A549 (cell line): Measurements from ENCODE around the gene CLDN2. TPM values are rescaled to one million over a fixed set of nuclear protein-coding genes. Genes with fewer than 3 reads are reported as not detected.

ENCODE experiments used
- ATAC-seq, 2 experiments: fragments of 200-7000 bp in 1 of 2; fragments of >200 bp in 1 of 2; cut with Nextera tagmentation in 1 of 2; cut with Tn5 transposase in 1 of 2; 3 replicates each; pipeline versions ENCODE4 v1.8.0 to v1.9.1; 2018 to 2020; ENCODE audit warnings: mild to moderate bottlenecking in 1 of 2, moderate library complexity in 1 of 2
- CTCF ChIA-PET: fragments of 300-600 bp; sonication (Branson Sonifier 250); formaldehyde crosslinking; extraction: SDS; loops from one replicate; lab custom pipeline; 2021; ENCODE audit warnings: antibody characterized with exemption, inconsistent platforms; lab: Yijun Ruan, JAX
- POLR2A ChIA-PET: fragments of 350-600 bp; formaldehyde crosslinking; extraction: SDS; loops from one replicate; lab custom pipeline; 2021; ENCODE audit warnings: antibody characterized with exemption, inconsistent platforms; lab: Yijun Ruan, JAX
- DNase-seq, 2 experiments: peaks; one replicate each; pipeline versions ENCODE4 v3.0.0 to v3.0.0-alpha.2; 2011 to 2016; ENCODE audit warnings: low read depth in 1 of 2, low spot score in 1 of 2
- FAIRE-seq: peaks from 2 replicates; lab custom pipeline; 2011; peaks lifted over from hg19 to GRCh38; lab: Jason Lieb, UNC
- H3K27ac ChIP-seq, 2 experiments: fragments of >200 bp; sonication (Bioruptor Twin); formaldehyde crosslinking; 3 replicates each; pipeline ENCODE4 v1.5.1; 2016 to 2017
- H3K4me1 ChIP-seq: fragments of >200 bp; sonication (Bioruptor Twin); formaldehyde crosslinking; 3 replicates; pipeline ENCODE4 v1.6.1; 2016
- H3K4me2 ChIP-seq: fragments of >200 bp; sonication (Bioruptor Twin); formaldehyde crosslinking; 3 replicates; pipeline ENCODE4 v1.6.1; 2016
- H3K4me3 ChIP-seq: fragments of >200 bp; sonication (Bioruptor Twin); formaldehyde crosslinking; 3 replicates; pipeline ENCODE4 v1.5.1; 2016
- H3K9me3 ChIP-seq: fragments of >200 bp; sonication (Bioruptor Twin); formaldehyde crosslinking; 3 replicates; pipeline ENCODE4 v1.6.1; 2016
- ATOH8 ChIP-seq: fragments of 250-450 bp; sonication (Bioruptor Pico); IDR thresholded peaks from 2 replicates; pipeline ENCODE4 v1.5.0; 2020; ENCODE audit warnings: low read depth, mild to moderate bottlenecking, moderate library complexity
- CHD4 ChIP-seq: fragments of 200-600 bp; sonication (generic); IDR thresholded peaks from 2 replicates; pipeline ENCODE4 v1.6.1; 2016; ENCODE audit warnings: antibody characterized with exemption, mild to moderate bottlenecking, borderline replicate concordance
- ELK1 ChIP-seq: fragments of 150-350 bp; IDR thresholded peaks from 2 replicates; pipeline ENCODE4 v1.6.1; 2014; ENCODE audit warnings: low read depth, mild to moderate bottlenecking, low read length
- FOSL2 ChIP-seq, 2 experiments: fragments of 450-650 bp in 1 of 2; fragments of >200 bp in 1 of 2; sonication (Bioruptor Twin) in 1 of 2; formaldehyde crosslinking; IDR thresholded peaks; 2 replicates each; pipeline versions ENCODE4 v1.5.0 to v1.6.1; 2016 to 2020; ENCODE audit warnings: mild to moderate bottlenecking in 1 of 2, moderate library complexity in 1 of 2
- FOXS1 ChIP-seq: fragments of 250-450 bp; sonication (Bioruptor Pico); IDR thresholded peaks from 2 replicates; pipeline ENCODE4 v1.5.0; 2020; ENCODE audit warnings: mild to moderate bottlenecking, moderate library complexity
- HDAC2 ChIP-seq: fragments of 200-600 bp; sonication (generic); IDR thresholded peaks from 2 replicates; pipeline ENCODE4 v1.6.1; 2016
- HEYL ChIP-seq: fragments of 250-450 bp; sonication (Bioruptor Pico); IDR thresholded peaks from 2 replicates; pipeline ENCODE4 v1.8.0; 2021; ENCODE audit warnings: mild to moderate bottlenecking, moderate library complexity
- HMGXB4 ChIP-seq: fragments of 250-450 bp; sonication (Bioruptor Pico); IDR thresholded peaks from 2 replicates; pipeline ENCODE4 v1.5.0; 2021; ENCODE audit warnings: mild to moderate bottlenecking, moderate library complexity, borderline replicate concordance
- HOXB13 ChIP-seq: fragments of 250-450 bp; sonication (Bioruptor Pico); IDR thresholded peaks from 2 replicates; pipeline ENCODE4 v1.5.0; 2020; ENCODE audit warnings: low read depth, mild to moderate bottlenecking, moderate library complexity
- HOXB5 ChIP-seq: fragments of 250-450 bp; sonication (Bioruptor Pico); IDR thresholded peaks from 2 replicates; pipeline ENCODE4 v1.5.0; 2020; ENCODE audit warnings: mild to moderate bottlenecking, moderate library complexity
- JUN ChIP-seq, 2 experiments: fragments of >200 bp; sonication (Bioruptor Twin); formaldehyde crosslinking; IDR thresholded peaks; 2 replicates in 1 of 2; 3 replicates in 1 of 2; pipeline ENCODE4 v1.6.1; 2016 to 2017
- JUNB ChIP-seq: fragments of >200 bp; sonication (Bioruptor Twin); formaldehyde crosslinking; IDR thresholded peaks from 2 replicates; pipeline ENCODE4 v1.6.1; 2016
- MAFK ChIP-seq: fragments of 450-650 bp; IDR thresholded peaks from 2 replicates; pipeline ENCODE4 v1.6.1; 2014; ENCODE audit not compliant: partially characterized antibody
- NFE2L2 ChIP-seq: fragments of 150-350 bp; conservative IDR thresholded peaks from 2 replicates; pipeline ENCODE4 v1.6.1; 2014; ENCODE audit warnings: low read length
- NPAS2 ChIP-seq: fragments of 250-450 bp; sonication (Bioruptor Pico); IDR thresholded peaks from 2 replicates; pipeline ENCODE4 v1.8.0; 2022; ENCODE audit warnings: mild to moderate bottlenecking, moderate library complexity, borderline replicate concordance
- PHF8 ChIP-seq: fragments of 200-600 bp; sonication (generic); IDR thresholded peaks from 2 replicates; pipeline ENCODE4 v1.6.1; 2016; ENCODE audit warnings: low read depth, mild to moderate bottlenecking, antibody characterized with exemption, moderate library complexity, borderline replicate concordance
- POLR2A ChIP-seq: IDR thresholded peaks from 2 replicates; pipeline ENCODE4 v1.6.1; 2012; ENCODE audit warnings: mild to moderate bottlenecking, low read length
- RFX5 ChIP-seq: fragments of 450-650 bp; IDR thresholded peaks from 2 replicates; pipeline ENCODE4 v1.7.1; 2014; ENCODE audit warnings: antibody characterized with exemption, mild to moderate bottlenecking, moderate library complexity
- RNF2 ChIP-seq: fragments of 200-600 bp; sonication (generic); IDR thresholded peaks from 2 replicates; pipeline ENCODE4 v1.6.1; 2016; ENCODE audit warnings: low read depth, mild to moderate bottlenecking, antibody characterized with exemption, moderate library complexity, borderline replicate concordance
- SMC3 ChIP-seq: fragments of >200 bp; sonication (Bioruptor Twin); formaldehyde crosslinking; IDR thresholded peaks from 3 replicates; pipeline ENCODE4 v1.6.1; 2018; ENCODE audit warnings: inconsistent platforms
- TFCP2L1 ChIP-seq: fragments of 250-450 bp; sonication (Bioruptor Pico); IDR thresholded peaks from 2 replicates; pipeline ENCODE4 v1.5.0; 2021; ENCODE audit warnings: mild to moderate bottlenecking
- ZSCAN20 ChIP-seq: fragments of 250-450 bp; sonication (Bioruptor Pico); IDR thresholded peaks from 2 replicates; pipeline ENCODE4 v1.8.0; 2022; ENCODE audit warnings: mild to moderate bottlenecking, moderate library complexity
- WGBS: methylation state at CpG from one replicate; pipeline ENCODE4 v1.1.6; 2017; ENCODE audit errors: missing lambda C conversion rate; 5-methylcytosine and 5-hydroxymethylcytosine counted together
- polyA plus RNA-seq, 4 experiments: library from polyadenylated mRNA; depleted of rRNA in 3 of 4; stranded (reverse); fragments of >200 nt; fragmentation: RNase III in 1 of 4; extraction: RNeasy Plus Mini Kit Qiagen cat#74134 plus additional on column Dnase treatment in 1 of 4; gene quantifications; 2 replicates in 3 of 4; 3 replicates in 1 of 4; pipeline ENCODE4 v1.2.3, GENCODE V29; 2011 to 2017

CLDN2 gene
- polyA plus RNA-seq, 2 of the 4 experiments (the other 2 are of a cell fraction) = 28.1 to 28.6 TPM

DNA sequence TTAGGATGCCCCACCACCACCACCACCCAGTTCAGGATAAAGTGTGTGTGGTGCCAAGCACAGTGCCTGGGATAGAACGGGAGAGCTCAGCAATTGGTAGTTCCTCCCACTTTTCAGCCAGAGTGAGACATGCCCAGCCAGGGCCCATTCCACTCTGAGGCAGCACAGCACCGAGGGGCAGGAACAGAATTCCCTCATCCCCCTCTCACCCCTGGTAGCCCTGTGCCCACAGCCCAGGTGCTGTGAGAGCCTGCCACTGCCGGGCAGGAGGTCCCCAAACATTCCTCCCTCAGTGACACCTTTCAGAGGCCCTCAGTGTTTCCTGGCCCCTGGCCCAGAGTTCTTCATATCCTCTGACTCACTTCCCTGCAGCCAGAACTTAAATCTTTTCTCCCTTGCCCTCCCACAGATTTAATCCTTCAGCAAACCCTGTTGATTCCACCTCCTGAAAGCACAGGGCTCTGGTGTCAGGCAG is 25.2 kb upstream of the CLDN2 start (continued):
- TF ChIP-seq HMGXB4 (CRISPR knock-in tag) = no peak
- TF ChIP-seq ELK1 = no peak
- TF ChIP-seq TFCP2L1 (CRISPR knock-in tag) = no peak
- no peak for TF ChIP-seq RFX5

DNA sequence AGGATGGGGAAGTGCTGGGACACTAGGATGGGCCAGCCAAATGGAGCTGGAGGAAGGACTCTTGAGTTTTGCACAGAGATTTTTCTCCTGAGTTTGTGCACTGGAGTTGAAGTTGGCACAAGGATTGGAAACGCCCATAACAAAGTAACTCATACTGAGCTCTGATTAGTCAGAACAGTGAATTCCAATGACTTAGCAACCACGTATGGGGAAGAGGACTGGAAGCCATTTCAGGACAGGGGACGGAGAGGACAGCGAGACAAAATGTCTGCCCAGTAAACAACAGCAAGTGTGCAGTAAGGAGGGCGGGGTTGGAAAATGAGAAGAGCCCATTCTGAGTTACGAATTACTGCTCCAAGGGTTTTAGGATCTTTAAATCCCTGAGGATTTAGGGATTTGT is 22.9 kb upstream of the CLDN2 start:
- DNase-seq (peak; percentile 18 to 54), ATAC-seq (no peak), FAIRE-seq (no peak)
- Histone ChIP-seq H3K4me2 (peak overlapping the region; percentile 13; the same call in 1 of the 3 replicates), H3K9me3 (no peaks in the 10 kb centered on the region), H3K27ac (peak overlapping the region; percentile 88 to 90), H3K4me3 (no peak overlapping the region), H3K4me1 (peaks cover 65% of the 10 kb centered on the region)
- no peak for TF ChIP-seq JUN (IDR thresholded peaks at IDR 0.05)
- no peak for TF ChIP-seq ELK1
- TF ChIP-seq POLR2A = no peak
- no peak for TF ChIP-seq HOXB13 (CRISPR knock-in tag)
- TF ChIP-seq NFE2L2 = no peak
- no peak for TF ChIP-seq HDAC2
- no peak for TF ChIP-seq CHD4
- no peak for TF ChIP-seq JUNB
- no peak for TF ChIP-seq HOXB5
- no peak for TF ChIP-seq RNF2
- no peak for TF ChIP-seq NPAS2
- no peak for TF ChIP-seq HEYL
- TF ChIP-seq MAFK = no peak
- TF ChIP-seq ZSCAN20 (CRISPR knock-in tag) = no peak
- TF ChIP-seq PHF8 = no peak
- TF ChIP-seq ATOH8 (CRISPR knock-in tag) = no peak
- TF ChIP-seq FOSL2 (IDR thresholded peaks at IDR 0.05) = no peak
- TF ChIP-seq FOSL2 (CRISPR knock-in tag; IDR thresholded peaks at IDR 0.05) = no peak
- TF ChIP-seq FOXS1 = no peak
- no peak for TF ChIP-seq SMC3
- ChIA-PET CTCF (interaction anchor here (1.1 to 7.7 kb wide), 11 partner anchors 13 to 375 kb away, joined by 3 to 94 read pairs (median 15); no protein-coding TSS in a partner anchor), POLR2A (interaction anchor here (0.6 to 1.4 kb wide), 2 partner anchors 63 to 87 kb away, joined by 7 to 8 read pairs; no protein-coding TSS in a partner anchor)
- WGBS = 62% methylated on average over 6 of the region's 6 CpGs
